ENCODE data around the gene SORT1.

DNA sequence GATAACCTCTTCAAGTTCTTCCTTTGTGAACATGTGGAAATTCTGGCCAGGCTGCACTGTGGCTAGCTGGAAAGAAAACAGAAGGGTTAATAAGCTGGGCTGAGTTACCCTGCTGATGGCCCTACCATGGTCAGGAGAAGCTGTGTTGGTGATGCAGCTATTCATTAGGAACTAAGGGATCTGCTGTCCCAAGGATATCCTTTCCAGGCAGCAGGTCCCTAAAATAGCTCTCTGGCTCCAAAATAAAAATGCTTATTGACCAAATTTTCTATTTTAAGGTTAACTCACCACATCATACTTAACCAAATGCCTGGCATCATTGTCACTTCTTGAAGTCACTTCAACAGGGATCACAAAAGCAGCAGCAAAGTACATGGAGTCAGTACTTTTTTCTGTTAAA is 4.3 kb upstream of the SORT1 start:
- TF ChIP-seq CTCF (IDR thresholded peaks at IDR 0.05) = no peak
- TF ChIP-seq EP300 (IDR thresholded peaks at IDR 0.05) = no peak
- no peak for TF ChIP-seq POLR2A (IDR thresholded peaks at IDR 0.05)
